Measurements from ENCODE around the gene SAMD13.

SAMD13 gene

DNA sequence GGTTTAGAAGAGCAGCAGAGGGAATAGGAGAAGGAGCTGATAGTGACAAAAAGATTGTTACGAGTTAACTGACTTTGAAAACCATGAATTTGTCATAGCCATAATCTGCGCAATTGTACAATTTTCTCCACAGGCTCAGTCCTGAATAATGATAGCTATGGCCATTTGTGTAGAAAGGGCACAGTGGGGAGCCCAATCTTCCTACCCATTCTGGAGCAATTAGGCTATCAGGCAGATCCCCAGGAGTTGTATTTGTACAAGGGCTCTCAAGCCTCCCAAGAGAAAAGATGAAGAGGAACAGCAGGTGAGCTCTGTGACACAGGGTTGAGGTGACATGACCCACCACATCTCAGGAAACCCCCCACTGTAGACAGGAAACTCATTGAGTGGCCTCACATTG is 42.1 kb upstream of the SAMD13 start:
- TF ChIP-seq, protein P1, sequence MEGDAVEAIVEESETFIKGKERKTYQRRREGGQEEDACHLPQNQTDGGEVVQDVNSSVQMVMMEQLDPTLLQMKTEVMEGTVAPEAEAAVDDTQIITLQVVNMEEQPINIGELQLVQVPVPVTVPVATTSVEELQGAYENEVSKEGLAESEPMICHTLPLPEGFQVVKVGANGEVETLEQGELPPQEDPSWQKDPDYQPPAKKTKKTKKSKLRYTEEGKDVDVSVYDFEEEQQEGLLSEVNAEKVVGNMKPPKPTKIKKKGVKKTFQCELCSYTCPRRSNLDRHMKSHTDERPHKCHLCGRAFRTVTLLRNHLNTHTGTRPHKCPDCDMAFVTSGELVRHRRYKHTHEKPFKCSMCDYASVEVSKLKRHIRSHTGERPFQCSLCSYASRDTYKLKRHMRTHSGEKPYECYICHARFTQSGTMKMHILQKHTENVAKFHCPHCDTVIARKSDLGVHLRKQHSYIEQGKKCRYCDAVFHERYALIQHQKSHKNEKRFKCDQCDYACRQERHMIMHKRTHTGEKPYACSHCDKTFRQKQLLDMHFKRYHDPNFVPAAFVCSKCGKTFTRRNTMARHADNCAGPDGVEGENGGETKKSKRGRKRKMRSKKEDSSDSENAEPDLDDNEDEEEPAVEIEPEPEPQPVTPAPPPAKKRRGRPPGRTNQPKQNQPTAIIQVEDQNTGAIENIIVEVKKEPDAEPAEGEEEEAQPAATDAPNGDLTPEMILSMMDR (IDR thresholded peaks at IDR 0.05; ENCODE audit: borderline replicate concordance, control extremely low read depth, extremely low read depth, insufficient read depth, missing control alignments), result no peak
- in situ Hi-C loops (cut with MboI; ENCODE audit: low sequenced_read_pairs, unreplicated experiment), result no loop called here
- no peak for DNase-seq (ENCODE audit: low spot score)

DNA sequence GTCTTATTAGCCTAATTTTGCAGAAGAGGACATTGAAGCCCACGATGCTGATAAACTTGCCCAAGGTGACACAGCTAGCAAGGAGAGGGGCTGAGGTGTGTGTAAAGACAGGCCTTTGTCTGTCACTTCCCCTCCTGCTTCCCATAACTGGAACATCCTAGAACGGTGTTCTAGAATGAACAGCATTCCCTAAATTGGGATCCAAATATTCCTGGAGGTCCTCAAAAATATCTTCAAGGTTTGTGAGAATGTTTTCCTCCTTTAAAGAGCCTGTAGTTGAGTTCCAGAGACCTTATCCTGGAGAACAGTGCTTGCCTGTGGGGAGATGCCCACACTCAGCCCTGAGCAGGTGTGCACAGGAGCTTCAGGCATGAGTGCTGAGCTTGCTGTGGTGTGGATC is 41.5 kb upstream of the SAMD13 start:
- no peak for DNase-seq (ENCODE audit: low spot score)
- TF ChIP-seq, protein P1 (IDR thresholded peaks at IDR 0.05; ENCODE audit: borderline replicate concordance, control extremely low read depth, extremely low read depth, insufficient read depth, missing control alignments), result no peak
- in situ Hi-C loops (cut with MboI; ENCODE audit: low sequenced_read_pairs, unreplicated experiment), result no loop called here

DNA sequence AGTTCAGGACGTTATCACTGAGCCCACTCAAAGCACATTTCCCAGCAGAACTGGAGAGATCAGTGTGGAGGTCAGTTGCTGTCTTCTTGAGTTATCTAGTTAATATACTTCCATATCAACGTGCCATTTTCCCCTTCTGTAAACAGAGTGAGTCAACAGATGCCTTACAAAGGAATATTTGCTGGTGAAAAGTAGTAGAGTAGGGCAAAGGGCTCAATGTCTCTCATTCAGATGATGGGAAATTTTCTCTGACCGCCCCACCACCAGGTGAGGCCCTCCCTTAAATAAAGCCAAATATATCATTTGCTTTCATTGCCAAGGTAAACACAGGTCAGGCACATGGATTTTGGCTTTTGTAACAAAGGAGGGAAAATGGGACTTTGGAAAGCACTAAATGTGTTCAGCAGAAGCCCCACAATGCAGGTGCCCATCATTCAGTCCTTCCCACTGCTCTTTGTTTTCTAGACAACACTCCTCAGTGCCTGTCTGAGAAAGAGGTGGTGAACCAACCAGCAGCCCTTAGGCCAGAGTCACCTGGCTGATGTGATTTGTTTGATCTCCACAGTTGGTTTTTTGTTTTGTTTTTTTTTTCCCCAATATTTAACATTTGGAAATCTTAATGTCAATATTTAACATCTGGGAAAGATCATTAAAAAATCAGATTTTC is 40.5 kb upstream of the SAMD13 start:
- DNase-seq (ENCODE audit: low spot score), result no peak
- in situ Hi-C loops (cut with MboI; ENCODE audit: low sequenced_read_pairs, unreplicated experiment), result no loop called here
- TF ChIP-seq, protein P1 (IDR thresholded peaks at IDR 0.05; ENCODE audit: borderline replicate concordance, control extremely low read depth, extremely low read depth, insufficient read depth, missing control alignments), result no peak

DNA sequence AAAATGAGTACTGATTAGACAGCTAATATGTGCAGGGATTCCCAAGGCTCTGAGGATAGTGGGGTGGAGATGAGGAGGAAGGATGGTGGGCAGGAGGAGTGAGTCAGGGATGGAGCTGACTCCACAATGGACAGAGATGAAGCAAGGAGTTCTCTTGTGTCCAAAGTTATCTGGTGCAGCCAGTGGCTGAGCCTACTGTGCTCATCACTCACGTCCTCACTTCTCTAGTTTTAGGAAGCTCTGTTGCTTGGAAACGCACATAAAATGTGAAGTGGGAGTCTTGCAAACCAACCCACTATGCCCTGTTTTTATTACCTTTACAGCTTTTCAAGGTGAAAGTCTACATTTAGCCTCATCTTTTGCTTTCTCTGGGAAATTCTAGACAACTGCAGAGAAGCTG is 36.5 kb upstream of the SAMD13 start:
- no peak for DNase-seq (ENCODE audit: low spot score)
- TF ChIP-seq, protein P1 (IDR thresholded peaks at IDR 0.05; ENCODE audit: borderline replicate concordance, control extremely low read depth, extremely low read depth, insufficient read depth, missing control alignments), result no peak
- in situ Hi-C loops (cut with MboI; ENCODE audit: low sequenced_read_pairs, unreplicated experiment), result no loop called here

DNA sequence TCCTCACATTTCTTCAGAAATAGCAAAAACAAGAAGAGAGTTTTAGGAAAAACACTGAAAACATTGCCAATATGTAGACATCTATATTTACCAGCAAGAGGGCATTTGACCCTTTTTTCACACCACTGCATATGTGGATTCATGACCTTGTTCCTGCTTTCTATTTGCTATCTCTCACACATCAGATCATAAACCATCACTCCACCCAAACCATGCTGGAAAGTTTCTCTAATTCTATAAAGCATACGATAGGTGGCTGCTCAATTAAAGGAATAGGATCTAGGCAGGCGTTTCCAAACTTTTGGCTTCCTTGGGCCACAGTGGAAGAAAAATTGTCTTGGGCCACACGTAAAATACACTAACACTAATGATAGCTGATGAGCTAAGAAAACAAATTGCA is 35.6 kb upstream of the SAMD13 start:
- in situ Hi-C loops (cut with MboI; ENCODE audit: low sequenced_read_pairs, unreplicated experiment), result no loop called here
- no peak for DNase-seq (ENCODE audit: low spot score)
- TF ChIP-seq, protein P1 (IDR thresholded peaks at IDR 0.05; ENCODE audit: borderline replicate concordance, control extremely low read depth, extremely low read depth, insufficient read depth, missing control alignments), result no peak

DNA sequence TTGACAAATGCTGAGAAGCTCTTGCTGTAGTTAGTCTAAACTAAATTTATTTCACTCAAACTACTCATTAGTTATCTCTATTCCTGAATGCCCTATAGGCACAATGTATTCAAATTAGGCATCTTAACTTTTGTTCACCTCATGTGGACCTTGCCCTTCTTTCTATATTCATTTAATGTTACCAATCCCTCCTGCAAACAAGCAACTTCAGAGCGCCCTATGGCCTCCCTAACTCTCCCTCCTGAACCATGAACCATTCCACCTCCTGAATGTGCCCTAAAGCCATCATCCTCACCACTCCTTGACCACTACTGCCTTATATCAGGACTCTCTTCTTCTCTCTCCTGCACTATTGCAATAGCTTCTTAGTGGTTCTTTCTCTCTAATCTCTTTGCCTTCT is 34.8 kb upstream of the SAMD13 start:
- no peak for DNase-seq (ENCODE audit: low spot score)

More for the DNA sequence above, 34.8 kb upstream of the SAMD13 start:
- in situ Hi-C loops (cut with MboI; ENCODE audit: low sequenced_read_pairs, unreplicated experiment), result no loop called here
- TF ChIP-seq, protein P1 (IDR thresholded peaks at IDR 0.05; ENCODE audit: borderline replicate concordance, control extremely low read depth, extremely low read depth, insufficient read depth, missing control alignments), result no peak

Data from GM13976 (cell line).